Cardiac fibroblast (primary cell): ENCODE results near the gene EEFSEC.

Experiments used
- DNase-seq, 2 donors: peaks; one replicate each; pipeline versions ENCODE4 v3.0.0 to v3.0.0-alpha.2; 2010; ENCODE audit warnings: low read depth in 2 of 2
- H3K4me3 ChIP-seq, 2 donors: replicated peaks in 1 of 2; 1 replicate in 1 of 2; 2 replicates in 1 of 2; pipeline ENCODE4 v1.5.1; 2011; ENCODE audit warnings: low read depth in 2 of 2, low read length in 2 of 2, mild to moderate bottlenecking in 2 of 2, moderate library complexity in 1 of 2
- CTCF ChIP-seq: IDR thresholded peaks from one replicate; pipeline ENCODE4 v1.5.1; 2011; ENCODE audit warnings: low read depth, mild to moderate bottlenecking, low read length, inconsistent platforms

The EEFSEC gene

GRCh38 chr3:128364808-128365360, 211.6 kb downstream of the EEFSEC start:
- no peak for DNase-seq
- no peak for TF ChIP-seq CTCF
- no peak overlapping the region for H3K4me3 ChIP-seq

DNA sequence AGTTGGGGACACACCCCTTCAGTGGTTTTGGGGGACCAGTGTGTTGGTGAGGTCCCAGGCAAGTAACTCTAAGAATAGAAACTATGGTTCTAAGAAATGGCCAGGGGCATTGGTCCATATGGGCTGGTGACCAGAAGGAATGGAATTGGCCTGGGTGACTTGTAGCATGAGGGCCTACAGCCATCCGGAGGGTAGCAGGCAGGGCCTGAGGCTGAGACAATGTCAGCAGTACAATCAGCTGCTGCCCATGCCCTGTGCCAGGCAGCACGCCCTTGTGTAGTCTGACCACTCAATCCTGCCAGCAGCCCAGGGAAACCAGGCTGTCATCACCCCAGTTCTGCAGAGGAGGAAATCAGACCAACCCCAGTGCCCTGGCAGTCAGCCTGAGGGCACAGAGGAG, 212.9 kb downstream of the EEFSEC start:
- H3K4me3 ChIP-seq = no peak overlapping the region
- TF ChIP-seq CTCF = no peak
- no peak for DNase-seq

GRCh38 chr3:128366652-128367051, 213.4 kb downstream of the EEFSEC start:
- DNase-seq = peak in 1 of 2 donors; percentile 7
- H3K4me3 ChIP-seq = no peak overlapping the region
- no peak for TF ChIP-seq CTCF

- no peak overlapping the region for H3K4me3 ChIP-seq
- DNase-seq = no peak
- no peak for TF ChIP-seq CTCF
Observed at GRCh38 chr3:128367221-128367620, 213.9 kb downstream of the EEFSEC start.

DNA sequence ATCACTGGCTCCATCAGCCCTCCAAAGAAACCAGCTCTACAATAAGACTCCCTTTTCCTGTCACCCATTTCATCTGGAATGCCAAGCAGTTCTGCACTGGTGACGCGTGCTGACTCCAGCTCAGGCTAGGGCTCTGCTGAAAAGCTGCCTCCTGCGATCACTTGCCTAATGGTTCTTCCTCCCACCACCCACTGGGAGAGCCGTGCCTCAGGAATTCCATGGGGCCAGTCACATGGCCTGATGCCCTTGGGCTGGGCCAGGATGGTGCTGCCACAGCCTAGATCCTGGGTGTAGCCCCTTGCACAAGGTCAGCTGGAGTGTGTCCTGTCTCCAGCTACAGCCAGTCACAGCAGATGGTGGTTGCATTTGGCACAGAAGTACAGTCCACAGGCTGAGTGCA, 214.5 kb downstream of the EEFSEC start:
- TF ChIP-seq CTCF = no peak

GRCh38 chr3:128368626-128369025, 215.3 kb downstream of the EEFSEC start:
- no peak overlapping the region for H3K4me3 ChIP-seq
- no peak for TF ChIP-seq CTCF
- DNase-seq = no peak

More for the DNA sequence above, 214.5 kb downstream of the EEFSEC start:
- no peak for DNase-seq
- no peak overlapping the region for H3K4me3 ChIP-seq

- DNase-seq = no peak
- TF ChIP-seq CTCF = no peak
- no peak overlapping the region for H3K4me3 ChIP-seq
Observed at GRCh38 chr3:128369121-128369703, 215.9 kb downstream of the EEFSEC start.
